H7 (cell line): ENCODE data around the gene TAS2R31. TPM values are rescaled to one million over a fixed set of nuclear protein-coding genes. Genes with fewer than 3 reads are reported as not detected.
"Not testable (repeated sequence)": the region's sequence is repeated elsewhere in the genome, so short reads cannot be mapped to it uniquely, and the experiment has no call there.

ENCODE experiments used
- DNase-seq: peaks from one replicate; pipeline ENCODE4 v3.0.0; 2012
- H3K27me3 ChIP-seq: 2 replicates; pipeline ENCODE4 v1.6.0; 2011; ENCODE audit warnings: mild to moderate bottlenecking, low read length; ENCODE audit not compliant: control insufficient read depth, insufficient read depth
- H3K36me3 ChIP-seq: replicated peaks from 2 replicates; pipeline ENCODE4 v1.5.1; 2011; ENCODE audit warnings: low read length; ENCODE audit not compliant: control insufficient read depth, insufficient read depth
- H3K4me3 ChIP-seq: 2 replicates; pipeline ENCODE4 v1.5.1; 2011; ENCODE audit warnings: low read depth, mild to moderate bottlenecking, control low read depth, low read length, moderate library complexity; ENCODE audit not compliant: insufficient read depth
- total RNA-seq: library from RNA; depleted of rRNA; stranded (reverse); fragments of >200 nt; shearing (Covaris generic); gene quantifications from 2 replicates; pipeline ENCODE4 v1.2.3, GENCODE V29; 2014; rRNA removed

TAS2R31 gene, protein sequence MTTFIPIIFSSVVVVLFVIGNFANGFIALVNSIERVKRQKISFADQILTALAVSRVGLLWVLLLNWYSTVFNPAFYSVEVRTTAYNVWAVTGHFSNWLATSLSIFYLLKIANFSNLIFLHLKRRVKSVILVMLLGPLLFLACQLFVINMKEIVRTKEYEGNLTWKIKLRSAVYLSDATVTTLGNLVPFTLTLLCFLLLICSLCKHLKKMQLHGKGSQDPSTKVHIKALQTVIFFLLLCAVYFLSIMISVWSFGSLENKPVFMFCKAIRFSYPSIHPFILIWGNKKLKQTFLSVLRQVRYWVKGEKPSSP
- 0.48 and 0.55 TPM in 2 replicates for total RNA-seq

DNA sequence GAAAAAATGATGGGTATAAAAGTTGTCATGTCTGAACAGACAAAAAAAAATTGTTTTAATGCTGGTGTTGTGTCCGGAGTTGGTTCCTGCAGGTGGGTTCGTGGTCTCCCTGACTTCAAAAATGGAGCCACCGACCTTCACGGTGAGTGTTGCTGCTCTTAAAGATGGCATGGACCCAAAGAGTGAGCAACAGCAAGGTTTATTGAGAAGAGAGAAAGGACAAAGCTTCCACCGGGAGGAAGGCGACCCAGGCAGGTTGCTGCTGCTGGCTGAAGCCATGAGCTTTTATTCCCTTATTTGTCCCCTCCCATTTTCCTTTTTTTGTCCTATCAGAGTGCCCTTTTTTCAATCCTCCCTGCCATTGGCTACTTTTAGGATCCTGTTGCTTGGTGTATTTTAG is at the start of gene TAS2R31:
TAS2R31 (minus strand) TSS at position 101 of the 400 bp plus-strand sequence; CDS start at position 29, 72 bp downstream.
- Histone ChIP-seq H3K4me3 (no peak within 1 kb of the TSS), H3K27me3 (no peaks in the 10 kb centered on the region), H3K36me3 (0 out of 2 replicates have a peak, but pooled peaks cover 1% of the 10 kb centered on the region)
- DNase-seq = no peak

DNA sequence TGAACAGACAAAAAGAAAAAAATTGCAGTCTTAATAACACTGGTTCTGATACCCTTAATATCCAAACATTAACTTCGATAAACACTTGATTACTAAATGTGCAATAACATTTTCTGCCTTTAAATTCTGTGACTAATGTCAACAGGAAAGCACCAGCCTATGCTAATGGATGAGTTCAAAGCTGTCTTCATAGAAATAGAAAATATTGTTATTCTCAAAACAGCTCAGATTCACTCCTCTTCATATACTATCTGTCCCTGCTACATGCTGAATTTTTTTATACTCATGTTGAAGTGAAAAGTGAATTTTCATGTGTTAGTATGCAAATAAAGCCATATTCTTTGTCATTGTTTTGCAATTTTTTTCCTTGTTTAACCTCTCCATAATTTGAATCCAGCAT is 47.0 kb upstream of the TAS2R31 start:
- no peak for DNase-seq
- H3K4me3 ChIP-seq = no peak overlapping the region
- no peaks in the 10 kb centered on the region for H3K27me3 ChIP-seq
- H3K36me3 ChIP-seq = no peaks in the 10 kb centered on the region

- Histone ChIP-seq H3K27me3 (no peaks in the 10 kb centered on the region), H3K36me3 (no peaks in the 10 kb centered on the region), H3K4me3 (no peak overlapping the region)
- DNase-seq = no peak
These were observed 44.4 kb upstream of the TAS2R31 start for GRCh38 chr12:11075642-11076041.

- Histone ChIP-seq H3K27me3 (no peaks in the 10 kb centered on the region; the same call in 1 of the 2 replicates), H3K4me3 (no peak overlapping the region), H3K36me3 (no peaks in the 10 kb centered on the region)
- DNase-seq = no peak
These were observed 40.2 kb upstream of the TAS2R31 start for GRCh38 chr12:11071414-11071813.

DNA sequence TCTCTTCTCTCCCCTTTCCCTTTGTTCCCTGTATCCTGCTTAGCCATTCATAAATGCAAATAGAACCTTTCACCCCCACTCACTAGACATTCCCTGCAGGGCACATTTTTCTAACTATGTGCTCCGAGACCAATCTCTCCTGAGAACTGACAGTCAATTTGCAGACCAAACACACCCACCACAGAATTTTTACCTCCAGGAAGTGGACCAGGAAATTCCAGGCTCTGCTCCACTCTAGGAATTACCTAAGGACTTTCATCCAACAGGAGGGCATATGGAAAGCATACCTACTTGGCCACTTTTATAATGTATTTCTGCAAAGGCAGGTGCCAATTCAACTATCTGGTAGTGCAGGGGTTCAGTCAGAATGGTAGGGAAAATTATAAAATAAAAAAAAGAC is 39.8 kb upstream of the TAS2R31 start:
- H3K4me3 ChIP-seq = no peak overlapping the region
- H3K36me3 ChIP-seq = no peaks in the 10 kb centered on the region
- DNase-seq = no peak
- no peaks in the 10 kb centered on the region; the same call in 1 of the 2 replicates for H3K27me3 ChIP-seq

DNA sequence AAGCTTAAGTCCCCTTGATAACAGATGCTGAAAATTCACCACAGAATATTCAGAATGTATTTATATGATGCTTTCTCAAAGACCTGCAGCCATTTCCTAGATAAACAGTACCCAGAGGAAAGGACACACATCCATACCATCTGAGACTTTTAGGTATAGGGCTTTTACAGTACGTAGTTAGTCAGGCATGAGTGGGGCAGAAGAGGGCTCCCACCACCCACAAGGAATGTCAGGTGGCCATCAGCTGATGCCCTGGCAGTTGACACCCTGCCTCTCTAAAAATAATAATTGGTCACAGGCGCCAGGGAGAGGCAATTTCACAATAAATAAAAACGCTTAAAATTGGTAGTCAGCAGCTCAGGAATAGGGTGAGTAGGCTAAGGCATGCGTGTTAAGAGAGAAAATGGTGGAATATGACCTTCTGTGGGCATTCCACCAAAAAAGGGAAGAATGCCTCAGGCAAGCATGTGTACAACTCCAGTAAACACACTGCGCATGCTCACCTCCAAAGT is 38.7 kb upstream of the TAS2R31 start:
- no peak for DNase-seq
- Histone ChIP-seq H3K27me3 (no peaks in the 10 kb centered on the region; the same call in 1 of the 2 replicates), H3K4me3 (no peak overlapping the region), H3K36me3 (no peaks in the 10 kb centered on the region)

GRCh38 chr12:11067514-11067913 is 36.3 kb upstream of the TAS2R31 start:
- DNase-seq = no peak
- H3K27me3 ChIP-seq = no peaks in the 10 kb centered on the region; the same call in 1 of the 2 replicates
- H3K4me3 ChIP-seq = no peak overlapping the region
- no peaks in the 10 kb centered on the region for H3K36me3 ChIP-seq

DNA sequence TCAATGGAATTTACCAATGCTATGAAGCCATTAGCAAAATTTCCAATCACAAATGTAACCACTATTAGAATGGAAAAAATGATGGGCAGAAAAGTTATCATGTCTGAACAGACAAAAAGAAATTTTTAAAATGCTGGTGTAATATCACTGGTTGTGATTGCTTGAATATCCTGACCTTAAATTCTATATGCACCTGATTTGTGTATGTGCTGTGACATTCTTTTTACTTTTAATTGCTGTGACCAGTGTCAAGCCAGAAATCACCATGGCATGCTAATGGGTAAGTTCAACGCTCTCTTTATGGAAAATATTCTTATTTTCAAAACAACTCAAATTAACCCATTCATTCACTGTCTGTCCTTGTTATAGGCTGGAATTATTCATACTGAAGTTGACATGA is 31.0 kb upstream of the TAS2R31 start, which contains the start of gene TAS2R46:
TAS2R46 (minus strand) TSS at position 101 of the 400 bp plus-strand sequence; CDS start at position 101, 0 bp downstream.
- H3K27me3 ChIP-seq, H3K36me3 ChIP-seq, DNase-seq, H3K4me3 ChIP-seq: not testable (repeated sequence)

- DNase-seq = no peak
- H3K4me3 ChIP-seq = no peak overlapping the region
These were observed 28.6 kb upstream of the TAS2R31 start for GRCh38 chr12:11059784-11060183.

DNA sequence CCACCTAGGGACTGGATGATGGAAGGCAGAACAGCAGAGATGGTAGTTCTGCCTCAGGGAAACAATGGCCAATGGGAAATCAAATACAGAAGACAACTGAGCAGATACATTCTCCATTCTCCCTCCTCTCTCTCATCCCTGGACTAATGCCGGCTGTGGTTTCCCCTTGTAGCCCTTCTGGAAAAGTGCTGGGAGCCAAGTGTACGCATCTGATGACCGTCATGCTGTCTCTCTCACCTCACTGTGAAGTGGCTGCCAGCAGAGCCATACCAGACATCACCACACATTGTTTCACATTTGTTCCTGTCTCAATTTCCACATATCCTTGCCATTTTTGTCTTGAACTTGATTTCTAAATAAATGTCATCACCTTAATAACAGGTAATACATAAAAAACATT is 27.8 kb upstream of the TAS2R31 start:
- DNase-seq = no peak
- Histone ChIP-seq H3K27me3 (no peaks in the 10 kb centered on the region), H3K4me3 (no peak overlapping the region), H3K36me3 (no peaks in the 10 kb centered on the region)

More at GRCh38 chr12:11059784-11060183, 28.6 kb upstream of the TAS2R31 start:
- H3K36me3 ChIP-seq = no peaks in the 10 kb centered on the region
- H3K27me3 ChIP-seq = no peaks in the 10 kb centered on the region

DNA sequence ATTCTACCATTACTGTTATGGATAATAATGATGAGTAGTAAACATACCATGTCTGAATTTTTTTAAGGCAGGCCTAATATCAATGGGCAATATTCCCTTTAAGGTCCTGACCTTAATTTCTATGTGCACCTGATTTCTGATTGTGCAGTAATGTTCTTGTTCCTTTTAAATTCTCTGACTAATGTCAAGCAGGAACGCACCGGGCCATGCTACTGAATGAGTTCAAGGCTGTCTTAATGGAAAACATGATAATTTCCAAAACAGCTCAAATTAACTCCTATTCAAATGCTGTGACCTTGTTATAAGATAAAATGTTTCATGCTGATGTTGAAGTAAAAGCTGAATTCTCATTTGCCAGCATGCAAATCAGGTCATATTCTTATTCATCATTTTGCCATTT is 24.1 kb upstream of the TAS2R31 start:
- no peak for DNase-seq
- Histone ChIP-seq H3K4me3 (no peak overlapping the region), H3K36me3 (no peaks in the 10 kb centered on the region; the same call in 1 of the 2 replicates), H3K27me3 (no peaks in the 10 kb centered on the region)

DNA sequence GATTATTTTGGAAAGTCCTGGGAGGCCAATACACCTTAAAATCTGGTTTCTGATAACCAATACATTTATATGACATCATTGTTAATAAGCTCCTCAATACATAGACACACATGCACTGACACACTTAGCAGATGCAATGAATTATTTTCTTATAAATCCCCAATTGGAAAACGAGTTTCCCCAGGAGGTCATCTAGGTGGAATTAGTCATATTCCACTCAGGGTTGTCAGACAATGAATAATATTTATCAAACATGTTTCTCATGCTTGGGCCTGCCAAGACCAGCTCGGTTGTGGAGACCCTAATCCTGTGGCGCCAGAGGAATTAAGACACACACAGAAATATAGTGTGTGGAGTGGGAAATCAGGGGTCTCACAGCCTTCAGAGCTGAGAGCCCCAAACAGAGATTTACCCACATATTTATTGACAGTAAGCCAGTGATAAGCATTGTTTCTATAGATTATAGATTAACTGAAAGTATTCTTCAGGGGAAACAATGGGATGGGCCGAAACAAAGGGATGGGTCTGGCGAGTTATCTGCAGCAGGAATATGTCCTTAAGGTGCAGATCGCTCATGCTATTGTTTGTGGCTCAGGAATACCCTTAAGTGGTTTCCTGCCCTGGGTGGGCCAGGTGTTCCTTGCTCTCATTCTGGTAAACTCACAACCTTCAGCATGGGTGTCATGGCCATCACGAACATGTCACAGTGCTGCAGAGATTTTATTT is 18.8 kb upstream of the TAS2R31 start:
- H3K27me3 ChIP-seq, H3K36me3 ChIP-seq, DNase-seq, H3K4me3 ChIP-seq: not testable (repeated sequence)

GRCh38 chr12:11041366-11041765 is 10.2 kb upstream of the TAS2R31 start:
- not testable (repeated sequence) for H3K27me3 ChIP-seq, H3K36me3 ChIP-seq, H3K4me3 ChIP-seq, DNase-seq

DNA sequence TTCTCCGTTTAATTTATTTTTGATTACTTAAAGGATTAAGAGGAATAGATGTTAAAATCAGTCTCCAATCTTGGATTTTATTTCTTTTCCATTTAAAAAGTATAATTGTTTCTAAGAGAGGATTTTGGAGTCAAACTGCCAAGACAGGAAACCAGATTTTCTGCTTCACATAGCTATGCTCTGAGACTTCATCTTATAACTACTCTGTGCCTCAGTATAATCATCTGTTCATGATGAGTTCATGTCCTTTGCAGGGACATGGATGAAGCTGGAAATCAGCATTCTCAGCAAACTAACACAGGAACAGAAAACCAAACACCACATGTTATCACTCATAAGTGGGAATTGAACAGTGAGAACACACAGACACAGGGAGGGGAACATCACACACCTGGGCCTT is 9.0 kb upstream of the TAS2R31 start:
- no peaks in the 10 kb centered on the region; the same call in 1 of the 2 replicates for H3K36me3 ChIP-seq
- DNase-seq = no peak
- no peaks in the 10 kb centered on the region; the same call in 1 of the 2 replicates for H3K27me3 ChIP-seq
- no peak overlapping the region for H3K4me3 ChIP-seq

DNA sequence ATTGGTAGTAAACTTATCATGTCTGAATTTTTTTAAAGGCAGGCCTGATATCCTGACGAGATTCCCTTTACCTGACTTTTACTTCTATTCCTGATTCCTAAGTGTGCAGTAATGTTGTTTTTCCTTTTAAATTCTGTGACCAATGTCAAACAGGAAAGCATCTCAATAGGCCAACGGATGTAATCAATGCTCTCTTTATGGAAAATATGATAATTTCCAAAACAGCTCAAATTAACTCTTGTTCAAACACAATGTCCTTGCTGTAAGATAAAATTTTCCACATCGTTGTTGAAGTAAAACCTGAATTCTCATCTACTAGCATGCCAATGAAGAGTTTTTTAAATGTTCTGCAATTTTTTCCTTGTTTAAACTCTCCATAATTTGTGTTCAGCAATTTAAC is 8.0 kb upstream of the TAS2R31 start:
- no peaks in the 10 kb centered on the region; the same call in 1 of the 2 replicates for H3K27me3 ChIP-seq
- no peak overlapping the region for H3K4me3 ChIP-seq
- no peaks in the 10 kb centered on the region; the same call in 1 of the 2 replicates for H3K36me3 ChIP-seq
- DNase-seq = no peak
